Measurements from ENCODE around the gene PMVK.

Gene PMVK

DNA sequence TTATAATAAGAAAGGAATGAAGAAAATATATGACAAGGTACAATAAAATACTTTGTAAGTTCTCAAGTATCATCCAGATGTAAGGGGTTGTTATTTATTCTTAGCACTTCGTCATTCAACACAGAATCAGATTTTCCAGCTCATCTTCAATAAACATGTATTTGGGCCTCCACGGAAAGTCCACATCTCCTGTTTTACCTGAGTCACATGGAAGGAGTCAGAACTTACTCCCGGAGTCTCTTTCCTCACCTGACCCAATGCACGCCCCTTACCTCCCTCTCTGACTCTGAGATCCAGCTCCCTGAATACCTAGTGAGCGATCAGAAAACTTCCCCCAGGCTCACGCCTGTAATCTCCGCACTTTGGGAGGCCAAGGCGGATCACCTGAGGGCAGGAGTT lies 1.5 kb upstream of the PMVK start:
- in situ Hi-C loops (cut with HindIII; ENCODE audit: low sequenced_read_pairs), result no loop called here
- TF ChIP-seq, protein P1, sequence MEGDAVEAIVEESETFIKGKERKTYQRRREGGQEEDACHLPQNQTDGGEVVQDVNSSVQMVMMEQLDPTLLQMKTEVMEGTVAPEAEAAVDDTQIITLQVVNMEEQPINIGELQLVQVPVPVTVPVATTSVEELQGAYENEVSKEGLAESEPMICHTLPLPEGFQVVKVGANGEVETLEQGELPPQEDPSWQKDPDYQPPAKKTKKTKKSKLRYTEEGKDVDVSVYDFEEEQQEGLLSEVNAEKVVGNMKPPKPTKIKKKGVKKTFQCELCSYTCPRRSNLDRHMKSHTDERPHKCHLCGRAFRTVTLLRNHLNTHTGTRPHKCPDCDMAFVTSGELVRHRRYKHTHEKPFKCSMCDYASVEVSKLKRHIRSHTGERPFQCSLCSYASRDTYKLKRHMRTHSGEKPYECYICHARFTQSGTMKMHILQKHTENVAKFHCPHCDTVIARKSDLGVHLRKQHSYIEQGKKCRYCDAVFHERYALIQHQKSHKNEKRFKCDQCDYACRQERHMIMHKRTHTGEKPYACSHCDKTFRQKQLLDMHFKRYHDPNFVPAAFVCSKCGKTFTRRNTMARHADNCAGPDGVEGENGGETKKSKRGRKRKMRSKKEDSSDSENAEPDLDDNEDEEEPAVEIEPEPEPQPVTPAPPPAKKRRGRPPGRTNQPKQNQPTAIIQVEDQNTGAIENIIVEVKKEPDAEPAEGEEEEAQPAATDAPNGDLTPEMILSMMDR (IDR thresholded peaks at IDR 0.05; ENCODE audit: low read depth, low read length, missing control alignments), result no peak
- no peak for DNase-seq (ENCODE audit: low read depth)
- H3K4me3 ChIP-seq (ENCODE audit: low read depth, low read length), result peak overlapping the region; percentile 83

DNA sequence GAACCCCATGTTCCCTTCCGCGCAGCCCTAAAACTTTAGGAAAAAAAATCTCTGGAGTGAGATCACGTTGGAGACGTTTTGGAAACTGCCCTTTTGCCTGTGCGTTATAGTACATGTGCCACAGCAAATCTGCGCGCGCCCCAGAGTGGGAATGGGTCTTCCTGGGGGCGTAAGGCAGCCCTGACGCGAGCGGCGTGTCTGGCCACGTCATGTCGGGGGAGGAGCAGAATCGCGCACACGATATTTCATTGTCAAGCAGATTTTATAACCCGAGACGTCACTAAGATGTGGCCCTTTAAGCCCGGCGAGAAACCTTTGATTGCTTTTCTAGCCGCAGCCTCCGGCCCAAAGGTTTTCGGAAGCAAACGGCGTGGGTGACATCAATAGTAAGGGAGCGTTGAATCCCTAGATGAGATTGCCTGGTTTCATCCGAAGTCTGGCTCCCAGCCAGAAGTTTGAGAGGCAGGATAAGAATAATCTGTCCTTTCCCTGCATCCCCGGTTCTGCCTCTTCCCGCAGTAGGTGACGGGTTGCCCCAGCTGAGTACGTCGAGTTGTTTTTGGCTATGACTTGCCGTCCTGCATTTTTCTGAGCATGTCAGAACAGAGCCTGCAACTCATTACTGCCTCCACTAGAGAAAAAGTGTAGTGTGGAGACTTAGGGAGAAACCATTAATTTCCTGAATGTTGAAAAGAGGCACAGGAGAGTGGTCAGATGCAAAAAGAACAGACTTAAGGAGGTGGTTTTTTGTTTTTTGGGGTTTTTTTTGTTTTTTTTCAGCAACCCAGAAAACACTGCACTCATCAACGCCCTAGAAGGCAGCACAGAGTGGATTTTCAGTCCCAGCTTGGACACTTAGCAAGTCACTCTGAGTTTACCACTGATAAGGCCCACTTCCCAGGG lies 817 bp upstream of the PMVK start:
- in situ Hi-C loops (cut with HindIII; ENCODE audit: low sequenced_read_pairs), result no loop called here
- H3K4me3 ChIP-seq (ENCODE audit: low read depth, low read length), result peak overlapping the region; percentile 83
- TF ChIP-seq, protein P1 (IDR thresholded peaks at IDR 0.05; ENCODE audit: low read depth, low read length, missing control alignments), result peak; percentile 45
- peak; percentile 89 for DNase-seq (ENCODE audit: low read depth)

DNA sequence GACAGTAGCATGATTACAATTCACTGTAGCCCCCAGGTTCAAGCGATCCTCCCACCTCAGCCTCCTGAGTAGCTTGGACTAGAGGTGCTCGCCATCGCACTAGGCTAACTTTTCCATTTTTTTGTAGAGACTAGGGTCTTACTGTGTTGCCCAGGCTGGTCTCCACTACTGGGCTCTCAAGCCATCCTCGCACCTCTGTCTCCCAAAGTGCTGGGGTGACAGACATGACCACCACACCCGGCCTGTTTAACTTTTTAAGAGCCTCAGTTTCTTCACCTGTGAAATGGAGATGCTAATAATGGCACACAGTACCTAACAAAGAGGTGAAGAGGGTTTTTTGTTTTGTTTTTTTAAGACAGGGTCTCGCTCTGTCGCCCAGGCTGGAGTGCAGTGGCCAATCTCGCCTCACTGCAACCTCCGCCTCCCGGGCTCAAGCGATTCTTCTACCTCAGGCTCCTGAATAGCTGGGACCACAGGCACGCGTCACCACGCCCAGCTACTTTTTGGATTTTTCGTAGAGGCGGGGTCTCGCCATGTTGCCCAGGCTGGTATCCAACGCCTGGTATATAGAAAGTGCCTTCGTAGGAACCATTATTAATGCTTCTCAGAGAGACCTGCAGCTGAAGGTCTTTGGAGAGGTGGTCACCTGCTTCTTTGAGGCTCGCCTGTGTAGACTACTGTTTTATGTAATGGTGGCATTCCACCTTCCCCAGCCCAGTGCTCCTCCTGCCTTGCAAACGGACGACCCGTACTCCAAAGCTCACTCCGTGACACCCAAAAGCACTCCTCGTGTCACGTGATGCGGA lies 567 bp downstream of the PMVK start:
- TF ChIP-seq, protein P1 (IDR thresholded peaks at IDR 0.05; ENCODE audit: low read depth, low read length, missing control alignments), result no peak
- peak overlapping the region; percentile 83 for H3K4me3 ChIP-seq (ENCODE audit: low read depth, low read length)
- in situ Hi-C loops (cut with HindIII; ENCODE audit: low sequenced_read_pairs), result no loop called here
- no peak for DNase-seq (ENCODE audit: low read depth)

DNA sequence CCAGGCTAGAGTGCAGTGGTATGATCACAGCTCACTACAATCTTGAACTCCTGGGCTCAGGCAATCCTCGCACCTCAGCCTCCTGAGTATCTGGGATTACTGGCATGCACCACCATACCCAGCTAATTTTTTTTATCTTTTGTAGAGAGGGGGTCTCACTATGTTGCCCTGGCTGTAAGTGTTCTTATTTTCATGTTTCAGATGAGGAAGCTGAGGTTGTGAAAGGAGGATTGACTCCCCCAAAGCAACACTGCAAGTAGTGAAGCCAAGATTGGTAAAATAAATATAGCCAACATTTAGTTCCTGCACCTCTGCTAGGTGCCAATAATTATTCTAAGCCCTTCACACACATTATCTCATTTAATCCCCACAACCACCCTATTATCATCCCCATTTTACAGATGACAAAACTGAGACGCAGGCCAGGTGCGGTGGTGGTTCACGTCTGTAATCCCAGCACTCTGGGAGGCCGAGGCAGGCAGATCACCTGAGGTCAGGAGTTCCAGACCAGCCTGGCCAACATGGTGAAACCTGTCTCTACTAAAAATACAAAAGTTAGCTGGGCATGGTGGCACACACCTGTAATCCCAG lies 2.1 kb downstream of the PMVK start:
- in situ Hi-C loops (cut with HindIII; ENCODE audit: low sequenced_read_pairs), result no loop called here
- DNase-seq (ENCODE audit: low read depth), result no peak
- H3K4me3 ChIP-seq (ENCODE audit: low read depth, low read length), result no peak overlapping the region
- TF ChIP-seq, protein P1 (IDR thresholded peaks at IDR 0.05; ENCODE audit: low read depth, low read length, missing control alignments), result no peak

DNA sequence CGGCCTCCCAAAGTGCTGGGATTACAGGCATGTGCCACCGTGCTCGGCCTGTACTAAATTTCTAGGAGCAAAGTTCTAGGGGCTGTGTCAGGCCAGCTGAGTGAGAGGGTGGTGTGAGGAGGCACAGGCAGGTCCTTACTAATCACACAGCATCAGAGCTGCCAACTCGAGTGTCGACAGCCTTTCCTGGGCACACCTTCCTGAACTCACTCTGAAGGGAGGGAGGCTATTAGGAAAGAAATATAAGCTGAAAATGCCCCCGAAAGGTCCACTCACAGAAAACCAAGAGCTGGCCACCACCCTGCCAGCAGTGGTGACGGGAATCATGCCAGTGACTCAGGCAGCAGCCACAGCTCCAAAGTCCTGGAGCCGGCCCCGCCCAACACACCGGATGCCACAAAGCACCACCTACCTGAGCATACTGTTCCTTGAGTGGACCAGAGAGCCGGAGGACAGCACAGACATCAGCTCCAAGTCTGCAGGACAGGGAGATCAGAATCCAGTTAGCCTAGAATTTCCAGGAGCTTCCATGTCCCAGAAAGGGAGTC lies 4.5 kb downstream of the PMVK start:
- no peak overlapping the region for H3K4me3 ChIP-seq (ENCODE audit: low read depth, low read length)
- DNase-seq (ENCODE audit: low read depth), result no peak
- TF ChIP-seq, protein P1 (IDR thresholded peaks at IDR 0.05; ENCODE audit: low read depth, low read length, missing control alignments), result no peak
- in situ Hi-C loops (cut with HindIII; ENCODE audit: low sequenced_read_pairs), result no loop called here

DNA sequence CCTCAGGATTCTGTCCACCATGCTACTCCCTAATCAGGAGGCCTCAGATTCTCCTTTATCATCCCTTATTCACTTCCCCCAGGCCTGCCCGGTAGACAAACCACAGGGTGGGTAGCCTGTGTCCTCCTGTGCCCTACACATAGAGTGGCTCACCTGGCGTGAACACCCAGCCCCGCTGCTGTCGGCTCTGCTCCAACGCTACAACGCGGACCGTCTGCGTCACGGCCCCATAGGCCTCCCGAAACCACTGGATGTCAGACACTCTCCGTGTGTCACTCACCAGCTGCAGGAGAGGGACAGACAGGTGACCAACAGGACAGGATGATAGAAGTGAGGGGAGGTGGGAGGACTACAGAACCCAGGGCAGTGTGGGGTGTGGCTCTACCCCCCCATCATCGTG lies 10.3 kb downstream of the PMVK start:
- TF ChIP-seq, protein P1 (IDR thresholded peaks at IDR 0.05; ENCODE audit: low read depth, low read length, missing control alignments), result no peak
- DNase-seq (ENCODE audit: low read depth), result no peak
- H3K4me3 ChIP-seq (ENCODE audit: low read depth, low read length), result no peak overlapping the region
- in situ Hi-C loops (cut with HindIII; ENCODE audit: low sequenced_read_pairs), result no loop called here
